ENCODE results near the gene LRRC74A.

LRRC74A gene

DNA sequence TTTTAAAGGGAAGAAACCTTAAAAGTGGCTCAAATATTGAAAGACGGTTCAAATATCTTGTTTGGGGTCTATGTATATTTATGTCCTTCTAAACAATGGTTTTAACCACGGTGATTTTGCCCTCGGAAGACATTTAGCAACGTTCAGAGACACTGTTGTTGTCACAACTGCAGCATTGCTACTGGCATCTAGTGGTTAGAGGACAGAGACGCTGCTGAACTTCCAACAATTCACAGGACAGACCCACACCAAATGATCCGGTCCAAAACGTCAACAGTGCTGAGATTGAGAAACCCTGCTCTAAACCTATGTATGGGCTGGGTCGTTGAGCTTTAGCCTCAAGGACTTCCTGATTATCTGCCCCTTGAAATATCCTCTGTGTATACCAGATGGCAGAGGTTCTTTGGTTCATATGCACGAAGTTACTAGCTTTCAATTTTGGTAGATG lies 15.2 kb upstream of the LRRC74A start:
- no peak for DNase-seq

DNA sequence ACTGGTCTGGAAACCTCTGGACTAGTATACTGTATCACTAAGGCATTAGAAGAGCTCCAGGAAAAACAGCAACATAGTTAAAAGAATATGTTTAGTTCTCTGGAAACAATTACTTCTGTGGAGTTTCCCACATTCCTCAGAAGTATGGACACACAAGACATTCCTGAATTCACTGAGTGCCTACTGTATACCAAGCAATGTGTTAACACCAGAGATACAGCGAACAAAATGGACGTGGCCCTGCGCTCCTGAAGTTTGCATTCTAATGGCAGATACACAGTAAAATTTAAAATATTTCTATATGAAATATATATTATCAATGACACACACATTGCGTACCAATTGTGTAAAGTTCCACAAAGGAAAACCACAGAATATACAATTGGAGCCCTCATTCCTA lies 14.6 kb upstream of the LRRC74A start:
- DNase-seq, result no peak

DNA sequence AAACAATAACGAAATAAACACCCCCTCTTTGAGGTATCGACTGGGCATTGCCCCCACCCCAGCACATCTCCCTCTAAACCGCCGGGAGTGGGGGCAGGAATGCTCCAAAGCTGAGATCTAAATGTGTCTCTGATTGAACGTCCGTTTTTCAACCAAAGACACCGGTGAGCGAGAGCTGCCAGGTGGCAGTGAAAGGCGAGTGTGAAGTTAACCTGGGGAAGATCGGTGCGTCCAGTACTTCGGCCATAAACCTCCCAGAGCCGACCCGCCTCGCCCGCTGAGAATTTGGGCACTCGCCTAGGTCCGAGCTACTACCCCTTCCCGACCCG lies 14.2 kb upstream of the LRRC74A start:
- DNase-seq, result no peak

DNA sequence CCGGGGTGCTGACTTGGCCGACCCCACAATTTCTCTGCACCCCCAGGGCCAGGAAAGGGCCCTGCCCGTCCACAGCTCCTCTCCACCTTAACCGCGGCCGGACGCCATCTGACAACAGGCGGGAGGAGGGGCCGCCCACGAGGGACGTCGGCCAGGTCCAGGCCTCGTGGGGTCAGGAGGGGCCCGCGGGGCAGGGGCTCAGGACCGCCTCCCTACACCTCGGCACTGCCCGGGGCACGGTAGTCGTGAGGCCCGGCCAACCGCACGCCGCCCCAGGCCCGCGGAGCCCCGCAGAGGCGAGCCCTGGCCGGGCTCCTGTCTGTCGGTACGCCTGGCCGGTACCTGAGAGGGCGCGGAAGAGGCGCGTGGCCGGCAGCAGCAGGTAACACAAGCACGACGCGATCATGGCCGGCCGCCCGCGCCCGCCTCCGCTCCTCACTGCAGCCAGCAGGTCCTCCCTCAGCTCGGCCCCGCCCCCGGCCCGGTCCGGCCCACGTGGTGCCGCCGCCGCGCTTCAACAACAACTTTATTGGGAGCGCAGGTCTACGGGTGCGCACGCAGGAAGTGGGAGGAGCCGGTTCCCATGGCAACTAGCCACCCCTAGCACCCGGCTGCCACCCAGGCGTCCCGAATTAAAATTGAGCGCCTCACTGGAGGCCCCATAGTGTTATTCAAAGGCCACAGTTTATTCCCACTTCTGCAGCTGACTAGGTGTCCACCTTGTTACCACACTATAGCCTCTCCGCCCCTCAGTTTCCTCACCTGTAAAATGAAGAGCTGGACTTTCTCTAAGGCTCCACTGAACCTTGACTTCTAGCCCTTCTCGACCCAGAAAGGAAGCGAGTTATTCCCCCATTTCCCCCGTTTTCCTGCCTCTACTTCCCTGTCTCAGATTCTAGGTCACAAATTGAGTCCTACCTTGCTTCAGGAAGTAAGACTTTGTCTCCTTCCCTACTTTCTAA lies 13.5 kb upstream of the LRRC74A start, which contains the start of gene ANGEL1:
TSS of gene ANGEL1 (minus strand) at position 461 of the 962 bp plus-strand sequence. CDS start at position 406, 55 bp downstream.
- peak; percentile 96 for DNase-seq

DNA sequence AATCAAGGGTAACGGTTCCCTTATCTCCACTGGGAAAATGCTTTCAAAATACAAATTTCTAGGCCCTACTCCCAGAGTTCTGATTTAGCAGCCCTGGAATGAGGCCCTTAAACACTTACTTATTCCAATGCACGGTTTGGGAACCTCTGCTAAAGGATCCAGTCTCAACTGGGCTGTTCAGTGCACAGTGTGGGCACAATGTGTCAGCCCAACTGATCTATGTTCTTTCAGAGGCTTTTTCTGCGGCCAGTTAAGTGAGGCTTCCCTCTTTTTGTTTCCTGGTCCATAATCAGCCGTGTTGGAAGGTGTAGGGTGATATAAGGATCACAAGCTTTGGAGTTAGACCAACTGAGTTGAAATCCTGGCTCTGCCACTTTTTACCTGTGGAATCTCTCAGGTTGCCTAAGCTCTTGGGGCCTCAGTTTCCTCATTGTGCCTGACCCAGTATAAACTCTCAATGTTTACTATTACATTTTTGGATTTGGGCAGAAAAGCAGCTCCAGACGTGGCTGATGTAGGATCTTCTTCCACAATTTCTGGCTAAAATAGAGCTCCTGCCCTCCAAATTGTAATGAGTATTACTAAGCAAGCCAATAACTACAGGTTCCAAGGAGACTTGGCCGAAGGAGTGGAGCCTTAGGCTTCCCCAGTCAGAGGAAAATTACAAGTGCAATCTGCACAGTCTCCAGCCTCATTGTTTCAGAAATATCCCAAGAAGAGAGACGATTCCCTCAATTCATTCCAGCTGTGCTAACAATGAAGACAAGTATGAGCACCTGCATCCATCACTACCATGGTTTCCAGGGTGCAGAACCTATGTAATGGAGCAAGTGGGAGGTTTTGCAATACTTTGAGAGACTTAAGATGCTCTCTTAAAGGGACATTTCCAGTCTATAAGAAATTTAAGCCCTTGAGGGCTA lies 11.2 kb upstream of the LRRC74A start:
- DNase-seq, result peak; percentile 56

DNA sequence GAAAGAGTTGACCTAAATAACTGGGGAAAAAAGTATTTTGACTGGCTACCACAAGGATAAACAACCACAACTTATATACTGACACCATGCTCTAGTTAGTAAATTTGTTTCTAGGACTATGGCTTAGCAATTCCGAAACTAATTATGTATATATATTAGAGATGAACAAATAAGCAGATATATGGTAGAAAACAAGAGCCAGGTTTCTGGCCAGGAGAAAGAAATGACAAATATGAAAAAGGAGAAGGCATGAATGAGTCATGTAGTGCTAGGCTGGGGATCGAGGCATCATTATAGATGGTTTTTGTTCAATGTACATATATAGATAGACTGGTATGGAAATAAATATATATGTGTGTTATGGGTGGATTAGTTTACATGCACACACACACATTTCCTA lies 5.5 kb upstream of the LRRC74A start:
- DNase-seq, result no peak

DNA sequence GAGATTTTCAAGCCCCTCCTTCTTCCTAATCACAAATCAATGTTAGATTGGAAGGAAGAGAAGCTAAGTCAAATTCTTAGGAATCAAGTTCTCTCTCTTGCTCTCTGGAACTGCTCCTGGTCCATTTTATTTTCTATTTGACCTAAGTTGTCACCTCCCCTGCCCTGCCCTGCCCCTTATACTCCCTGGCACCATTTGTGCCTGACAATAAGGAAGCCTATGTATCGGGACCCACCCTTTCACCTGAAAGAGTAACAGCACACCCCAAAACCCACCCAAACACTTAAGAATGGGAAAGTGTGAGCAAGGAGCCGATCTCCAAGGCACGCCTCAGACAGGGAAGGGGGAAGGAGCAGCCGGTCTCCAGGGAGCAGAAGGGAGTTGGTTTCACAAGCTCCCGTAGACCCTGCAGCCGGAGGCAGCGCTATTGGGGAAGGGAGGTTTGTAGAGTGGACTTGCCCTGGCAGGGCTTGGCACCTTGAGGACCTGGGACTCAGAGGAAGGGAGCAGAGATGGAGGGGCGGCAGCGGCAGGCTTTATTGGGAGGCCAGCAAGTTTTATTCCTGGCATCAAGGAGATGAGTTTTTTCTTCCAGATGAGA lies 1.6 kb downstream of the LRRC74A start:
- no peak for DNase-seq

DNA sequence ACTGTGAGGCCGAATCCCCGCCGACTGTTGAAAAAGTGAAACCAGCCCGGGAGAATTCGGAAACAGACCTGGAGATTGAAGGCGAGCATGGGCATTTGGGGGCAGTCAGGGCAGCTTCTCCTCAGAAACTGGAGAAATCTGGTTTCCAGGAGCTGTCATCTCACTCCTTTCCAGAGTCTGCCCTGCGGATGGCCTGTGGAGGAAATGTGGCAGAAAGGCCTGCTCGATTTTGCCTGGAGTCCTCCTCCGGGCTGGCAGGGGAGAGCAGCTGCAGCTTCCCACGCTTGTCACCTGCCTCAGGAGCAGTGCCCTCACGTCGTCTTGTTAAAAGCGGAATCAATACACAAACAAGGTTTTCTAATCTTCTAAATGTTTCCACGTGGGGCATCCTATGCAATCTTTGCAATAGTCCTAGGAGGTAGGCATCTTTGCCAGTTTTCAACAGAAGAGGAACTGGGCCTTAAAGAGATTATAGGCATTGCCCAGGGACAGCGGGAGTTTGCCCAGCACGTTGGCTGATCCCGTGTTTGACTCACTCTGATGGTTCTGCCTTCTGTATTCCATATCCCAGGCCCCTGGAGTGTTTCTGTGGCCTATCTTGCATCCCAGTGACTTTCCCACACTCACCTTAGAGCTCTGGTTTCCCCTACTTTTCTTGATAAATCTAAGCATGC lies 2.3 kb downstream of the LRRC74A start:
- no peak for DNase-seq

DNA sequence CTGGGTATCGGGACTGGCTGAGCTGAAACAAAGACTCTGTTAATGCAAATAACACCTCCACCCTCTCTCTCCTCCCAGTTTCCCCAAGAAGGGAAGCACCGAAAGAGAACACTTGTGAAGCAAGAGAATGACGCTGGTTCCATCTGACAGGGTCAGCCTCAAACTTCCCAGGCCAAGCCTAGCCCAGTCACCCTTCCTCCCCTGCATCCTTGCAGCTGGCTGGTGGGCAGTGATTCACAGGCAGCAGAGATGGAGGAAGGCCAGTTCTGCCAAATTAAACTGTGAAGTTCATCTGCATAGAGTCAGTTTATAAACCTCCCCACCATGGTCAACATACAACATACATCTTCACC lies 2.8 kb downstream of the LRRC74A start:
- DNase-seq, result no peak

DNA sequence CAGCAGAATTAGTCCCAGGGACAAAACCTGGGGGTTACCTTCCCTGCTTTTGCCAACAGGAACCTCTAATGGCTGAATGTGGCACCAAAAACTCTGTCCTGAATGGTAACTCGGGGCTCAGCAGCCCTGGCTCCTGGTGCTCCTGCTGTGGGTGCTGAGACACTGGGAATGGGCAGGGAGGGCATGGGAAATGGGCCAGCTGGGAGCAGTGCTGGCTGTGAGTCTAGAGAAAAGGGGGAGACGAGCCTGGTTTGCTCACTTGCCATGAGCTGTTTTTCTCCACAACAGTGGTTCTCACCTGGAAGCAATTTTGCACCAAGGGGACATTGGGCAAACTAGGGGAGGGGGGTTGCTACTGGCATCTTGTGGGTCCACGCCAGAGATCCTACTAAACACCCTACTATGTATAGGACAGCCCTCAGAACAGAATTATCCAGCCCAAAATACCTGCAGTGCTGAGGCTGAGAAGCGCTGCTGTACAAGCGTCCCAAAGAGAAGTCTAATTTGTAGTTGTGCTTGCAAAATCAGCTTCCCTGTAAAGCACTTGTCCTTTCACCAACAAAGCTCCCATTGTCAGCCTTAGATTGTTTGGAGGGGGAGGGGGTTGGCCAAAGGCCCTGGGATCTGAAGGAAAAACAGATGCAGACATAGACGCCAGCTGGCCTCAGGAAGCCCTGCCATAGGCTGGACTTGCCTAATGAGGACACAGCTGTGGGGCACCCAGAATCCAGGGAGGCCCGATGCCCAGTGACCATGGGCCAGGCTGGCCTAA lies 3.6 kb downstream of the LRRC74A start:
- peak; percentile 70 for DNase-seq

DNA sequence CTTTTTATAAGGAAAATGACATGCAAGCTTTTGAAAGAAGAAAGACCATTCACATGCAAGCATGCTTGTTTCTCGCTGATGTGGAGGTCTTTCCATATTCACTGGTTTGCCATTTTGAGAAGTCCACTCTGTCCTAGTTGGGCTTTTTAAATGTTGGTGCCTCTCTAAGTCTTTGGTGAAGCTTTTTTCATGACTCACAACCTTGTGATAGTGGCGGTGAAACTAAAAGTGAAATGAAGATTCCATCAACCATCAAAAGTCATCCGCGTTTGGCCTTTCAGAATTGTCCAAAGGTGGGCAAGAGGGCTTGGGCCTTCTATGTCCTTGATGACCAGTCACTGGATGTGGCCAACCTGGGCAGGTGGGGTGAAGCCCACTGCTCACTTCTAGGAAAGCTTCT lies 4.3 kb downstream of the LRRC74A start:
- DNase-seq, result no peak

DNA sequence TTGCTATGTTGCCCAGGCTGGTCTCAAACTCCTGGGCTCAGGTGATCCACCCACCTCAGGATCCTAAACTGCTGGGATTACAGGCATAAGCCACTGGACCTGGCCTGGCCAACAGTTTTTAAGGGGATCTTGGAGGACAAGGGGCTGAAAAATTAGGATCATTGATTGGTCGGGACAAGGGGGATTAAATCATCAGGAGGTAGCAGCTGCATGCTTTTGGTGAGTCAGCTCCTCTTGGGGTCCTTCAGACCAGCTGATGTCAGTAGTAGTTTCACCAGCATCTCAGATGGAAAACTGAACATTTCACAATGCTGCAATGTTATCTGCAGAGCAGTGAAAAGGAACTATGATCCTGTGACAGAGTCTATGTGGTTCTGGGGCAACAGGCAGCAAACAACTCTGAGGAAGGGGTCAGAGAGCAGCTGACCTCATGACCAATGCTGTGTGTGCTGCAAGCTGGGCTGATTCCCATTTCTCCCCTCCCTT lies 6.3 kb downstream of the LRRC74A start:
- no peak for DNase-seq

DNA sequence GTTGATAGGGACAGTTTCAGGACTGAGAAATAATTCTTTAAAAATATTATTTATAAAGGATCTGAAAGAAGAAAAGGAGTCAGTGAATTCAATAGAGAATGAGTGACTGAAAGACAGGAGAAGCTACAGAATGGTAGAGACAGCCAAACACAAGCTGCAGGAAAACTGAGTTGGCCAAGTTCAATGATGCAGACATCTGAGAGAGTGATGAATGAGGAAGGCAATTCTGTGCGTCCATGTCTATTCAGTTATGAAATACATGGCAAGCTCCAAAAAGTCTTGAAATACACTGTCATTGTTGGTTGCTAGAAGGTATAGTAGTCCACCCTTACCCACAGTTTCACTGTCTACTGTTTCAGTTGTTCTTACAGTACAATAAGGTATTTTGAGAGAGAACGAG lies 6.8 kb downstream of the LRRC74A start:
- no peak for DNase-seq

DNA sequence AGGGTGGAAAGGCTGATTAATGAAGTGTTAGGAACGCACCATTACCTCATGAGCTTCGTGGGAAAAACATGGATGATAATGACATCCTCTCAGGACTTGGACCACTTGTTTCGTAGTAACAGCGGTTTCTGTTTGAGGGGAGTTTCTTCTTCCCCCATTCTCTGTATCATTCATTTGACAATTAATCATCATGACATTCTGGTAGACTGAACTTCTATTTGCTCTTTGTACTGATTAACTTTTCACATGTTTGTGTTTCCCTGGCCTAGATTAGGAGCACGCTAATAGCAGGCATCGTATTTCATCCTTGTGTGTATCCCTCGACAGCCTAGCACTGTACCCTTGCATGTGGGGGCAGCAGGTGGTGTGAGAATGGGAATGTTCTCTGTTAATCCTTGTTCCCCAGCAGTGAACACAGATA lies 8.0 kb downstream of the LRRC74A start:
- no peak for DNase-seq

DNA sequence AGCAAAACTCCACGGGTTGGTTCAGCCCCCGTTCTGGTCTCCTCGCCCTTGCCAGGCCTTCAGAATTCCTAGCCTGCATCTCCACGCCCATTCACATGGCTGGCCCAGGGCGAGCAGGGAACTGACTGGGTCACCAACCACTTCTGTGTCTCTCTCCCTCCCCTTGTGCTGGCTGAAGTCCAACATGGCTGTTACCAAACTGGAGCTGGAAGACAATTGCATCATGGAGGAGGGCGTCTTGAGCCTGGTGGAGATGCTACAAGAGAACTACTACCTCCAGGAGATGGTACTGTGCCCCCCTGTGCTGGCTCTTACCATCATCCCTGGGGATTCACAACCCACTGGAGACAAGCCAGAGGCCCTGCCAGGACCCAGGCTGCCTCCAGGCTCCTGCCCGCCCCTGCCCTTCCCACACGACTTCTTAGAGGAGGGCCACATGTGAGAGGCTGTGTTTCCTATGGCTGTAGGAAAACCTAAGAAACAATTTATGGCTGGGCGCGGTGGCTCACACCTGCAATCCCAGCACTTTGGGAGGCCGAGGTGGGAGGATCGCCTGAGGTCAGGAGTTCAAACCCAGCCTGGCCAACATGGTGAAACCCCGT lies 9.9 kb downstream of the LRRC74A start:
- DNase-seq, result no peak

DNA sequence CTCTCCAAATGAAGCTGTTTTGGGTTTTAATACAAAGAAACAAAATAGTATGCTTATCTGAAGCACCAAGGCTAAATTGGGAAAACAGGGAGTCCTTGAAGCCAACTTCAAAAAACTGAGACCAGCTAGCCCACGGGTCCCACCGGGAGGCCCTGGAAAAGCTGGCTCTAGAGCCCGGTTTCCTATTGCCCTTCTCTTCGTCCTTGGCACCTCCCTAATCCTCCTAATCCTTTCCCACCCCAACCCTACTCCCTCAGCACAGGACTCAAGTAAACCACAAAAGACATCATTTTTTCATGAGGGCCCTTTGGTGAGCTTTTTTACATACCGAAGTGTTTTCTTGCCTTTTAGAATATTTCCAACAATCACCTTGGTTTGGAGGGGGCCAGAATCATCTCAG lies 11.3 kb downstream of the LRRC74A start:
- no peak for DNase-seq

DNA sequence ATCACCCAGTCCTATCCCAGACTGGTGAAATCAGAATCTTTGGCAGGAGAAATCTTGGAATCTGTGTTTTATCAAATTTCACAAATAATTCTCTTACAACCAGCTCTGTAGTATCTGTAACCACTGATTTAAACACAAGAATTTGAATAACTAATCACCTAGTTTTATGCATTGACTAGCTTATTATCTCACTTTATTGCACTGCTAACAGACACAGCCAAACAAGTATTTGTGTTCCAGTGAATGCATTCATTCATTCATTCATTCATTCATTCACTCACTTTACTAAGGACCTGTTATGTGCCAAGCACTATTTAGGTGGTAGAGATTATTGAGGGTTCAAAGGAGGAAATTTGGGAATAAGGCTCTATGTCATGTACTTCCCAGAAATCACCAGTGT lies 16.2 kb downstream of the LRRC74A start:
- DNase-seq, result no peak

DNA sequence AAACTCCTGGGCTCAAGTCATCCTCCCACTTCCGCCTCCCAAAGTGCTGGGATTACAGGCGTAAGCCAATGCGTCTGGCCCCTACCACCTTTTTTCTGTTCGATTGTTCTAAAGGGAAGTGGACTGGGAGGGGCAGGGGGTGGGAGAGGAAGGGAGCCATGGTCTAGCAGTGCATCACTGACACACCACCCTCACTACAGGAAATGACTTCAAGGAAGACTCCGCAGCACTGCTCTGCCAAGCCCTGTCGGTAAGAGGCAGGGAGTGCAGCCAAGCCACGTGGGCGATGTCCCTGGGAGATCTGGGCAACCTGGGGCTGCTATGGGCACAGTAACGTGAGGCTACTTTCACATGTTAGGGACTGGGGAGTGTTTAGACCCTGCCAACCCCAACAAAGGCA lies 18.0 kb downstream of the LRRC74A start:
- no peak for DNase-seq

DNA sequence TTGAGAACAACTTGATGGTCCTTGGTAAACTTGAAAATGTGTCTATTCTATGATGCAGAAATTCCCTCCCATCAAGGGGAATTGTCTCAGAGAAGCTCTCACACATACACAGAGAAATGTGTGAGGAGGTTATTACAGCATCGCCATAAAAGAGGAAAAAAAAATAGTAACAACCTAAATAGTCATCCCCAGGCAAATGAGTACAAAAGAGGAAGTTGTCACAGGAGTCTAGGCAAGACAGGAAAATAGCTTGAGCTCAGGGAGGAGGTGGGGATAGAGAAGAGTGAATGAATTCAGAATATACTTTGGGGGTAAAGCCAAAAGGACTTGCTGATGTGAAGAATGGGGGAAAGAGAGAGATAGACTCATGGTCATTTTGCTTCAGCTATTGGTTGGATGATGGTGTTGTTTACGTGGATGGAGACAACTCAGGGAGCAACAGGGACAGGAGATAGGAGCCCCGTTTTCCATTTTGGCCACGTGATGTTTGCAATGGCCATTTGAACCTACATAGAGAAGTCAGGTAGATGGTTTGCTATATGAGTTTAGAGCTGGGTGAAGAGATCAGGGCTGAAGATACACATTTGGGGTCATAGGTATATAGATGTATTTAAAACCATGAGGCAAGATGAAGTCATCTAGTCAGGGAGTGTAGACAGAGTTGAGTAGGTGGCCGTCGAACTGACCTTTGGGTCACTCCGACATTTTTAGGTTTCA lies 20.3 kb downstream of the LRRC74A start:
- DNase-seq, result no peak

DNA sequence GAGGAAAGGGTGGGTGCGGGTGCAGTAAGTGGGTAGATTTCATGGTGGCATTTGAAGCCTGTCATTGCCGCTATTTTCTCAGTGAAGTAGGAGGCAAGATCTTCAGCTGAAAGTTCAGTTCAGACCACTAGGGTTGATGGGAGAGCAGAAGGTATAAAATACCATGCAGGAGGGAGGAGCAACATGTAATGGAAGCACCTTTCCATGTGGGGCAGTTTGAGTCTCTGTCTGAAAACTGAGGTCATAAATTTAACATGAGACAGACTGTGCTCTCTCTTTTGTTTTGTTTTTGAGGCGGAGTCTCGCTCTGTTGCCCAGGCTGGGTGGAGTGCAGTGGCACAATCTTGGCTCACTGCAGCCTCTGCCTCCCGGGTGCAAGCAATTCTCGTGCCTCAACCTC lies 22.7 kb downstream of the LRRC74A start:
- no peak for DNase-seq

DNA sequence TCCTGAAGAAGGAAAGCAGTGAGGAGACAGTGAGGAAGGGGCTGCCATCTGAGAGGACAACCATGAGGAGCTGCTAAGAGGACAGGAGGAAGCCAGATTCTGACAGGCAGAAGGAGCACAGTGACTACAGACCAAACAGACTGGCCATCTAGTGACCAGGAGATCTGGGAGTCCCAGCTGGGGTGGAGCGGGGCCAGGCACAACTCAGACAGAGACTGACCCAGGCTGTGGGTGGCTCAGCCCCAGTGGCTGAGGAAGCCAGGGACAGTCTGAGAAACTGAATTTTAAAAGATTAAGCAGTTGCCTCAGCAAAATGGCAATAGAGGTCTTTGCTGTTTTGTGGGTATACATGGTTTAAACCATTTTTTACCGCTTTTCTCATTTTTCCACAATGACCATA lies 28.9 kb downstream of the LRRC74A start:
- no peak for DNase-seq
